Left lung (tissue), 10 donors: ENCODE results near the gene ACTL7A. TPM values are rescaled to one million over a fixed set of nuclear protein-coding genes. Genes with fewer than 3 reads are reported as not detected.
"Not testable (repeated sequence)": the region's sequence is repeated elsewhere in the genome, so short reads cannot be mapped to it uniquely, and the experiment has no call there.

Experiments
- ATAC-seq: fragments of 200-7000 bp; cut with Tn5 transposase; one replicate; pipeline ENCODE4 v1.9.1; 2020; ENCODE audit warnings: moderate library complexity
- DNase-seq, 4 donors: peaks; one replicate each; pipeline ENCODE4 v3.0.0-alpha.2; 2013 to 2020
- H3K27ac ChIP-seq, 2 donors: fragments of 200-600 bp; sonication (generic) in 1 of 2; one replicate each; pipeline versions ENCODE4 v1.5.0 to v1.8.0; 2020 to 2021
- H3K27me3 ChIP-seq, 2 donors: fragments of 200-600 bp; sonication (generic) in 1 of 2; one replicate each; pipeline versions ENCODE4 v1.5.0 to v1.8.0; 2020 to 2021
- H3K36me3 ChIP-seq, 2 donors: fragments of 200-600 bp; sonication (generic) in 1 of 2; one replicate each; pipeline versions ENCODE4 v1.5.0 to v1.8.0; 2020 to 2021
- H3K4me1 ChIP-seq, 2 donors: fragments of 200-600 bp; one replicate each; pipeline ENCODE4 v1.8.0; 2021
- H3K4me3 ChIP-seq, 2 donors: fragments of 200-600 bp; sonication (generic) in 1 of 2; one replicate each; pipeline versions ENCODE4 v1.5.0 to v1.8.0; 2020 to 2021; ENCODE audit warnings: mild to moderate bottlenecking in 1 of 2
- H3K9me3 ChIP-seq, 2 donors: fragments of 200-600 bp; sonication (generic) in 1 of 2; one replicate each; pipeline versions ENCODE4 v1.5.0 to v1.8.0; 2020 to 2021
- CTCF ChIP-seq, 2 donors: fragments of 200-600 bp; sonication (generic) in 1 of 2; IDR thresholded peaks; one replicate each; pipeline versions ENCODE4 v1.5.0 to v1.8.0; 2021; ENCODE audit warnings: antibody characterized with exemption in 2 of 2
- intact Hi-C, 2 donors: fragments of 100-400 bp; cut with DNase I; formaldehyde crosslinking; loops; one replicate each; pipeline versions ENCODE4 v1.11.2 to v1.14.2; 2022
- polyA plus RNA-seq, 6 donors: library from polyadenylated mRNA; unstranded; fragments of 120-200 nt; gene quantifications; one replicate each; pipeline ENCODE4 v1.2.1, GENCODE V29; 2013; ENCODE audit not compliant: insufficient read length in 6 of 6
- total RNA-seq, 2 donors: library from RNA; stranded (reverse); fragmentation: NEBNext Ultra II Directional; extraction: Animal tissue kit (Norgen Biotek cat#: 25700); gene quantifications; one replicate each; pipeline ENCODE4 v1.2.1, GENCODE V29; 2021
- donor health status: DM: no; HTN: yes; CAD: no.
- donor health status: DM: no; HTN: no; CAD: no.

Gene ACTL7A
- total and polyA plus RNA-seq, 8 donors = not detected

GRCh38 chr9:108883085-108883484 is 21.0 kb downstream of the ACTL7A start:
- intact Hi-C loops = no loop called here
- DNase-seq (no peak), ATAC-seq (no peak)
- Histone ChIP-seq H3K27me3 (no peaks in the 10 kb centered on the region), H3K4me3 (no peak overlapping the region), H3K27ac (no peak overlapping the region), H3K9me3 (no peaks in the 10 kb centered on the region), H3K36me3 (peaks cover 0 to 54% of the 10 kb centered on the region in 2 donors), H3K4me1 (no peaks in the 10 kb centered on the region)
- no peak for TF ChIP-seq CTCF (IDR thresholded peaks at IDR 0.05)

- DNase-seq (no peak), ATAC-seq (no peak)
- H3K27me3 ChIP-seq = no peaks in the 10 kb centered on the region
- no peak overlapping the region for H3K4me3 ChIP-seq
- no peak for TF ChIP-seq CTCF (IDR thresholded peaks at IDR 0.05)
- H3K4me1 ChIP-seq = no peaks in the 10 kb centered on the region
- H3K36me3 ChIP-seq = peaks cover 0 to 53% of the 10 kb centered on the region in 2 donors
- intact Hi-C loops = no loop called here
- no peaks in the 10 kb centered on the region for H3K9me3 ChIP-seq
- H3K27ac ChIP-seq = no peak overlapping the region
Measured at GRCh38 chr9:108884701-108885100, 22.6 kb downstream of the ACTL7A start.

- ATAC-seq = peak; percentile 85
- Histone ChIP-seq H3K27ac (no peak overlapping the region), H3K36me3 (peaks cover 0 to 53% of the 10 kb centered on the region in 2 donors), H3K4me3 (no peak overlapping the region), H3K9me3 (no peaks in the 10 kb centered on the region), H3K27me3 (no peaks in the 10 kb centered on the region), H3K4me1 (no peaks in the 10 kb centered on the region)
- peak in 1 of 4 donors; percentile 40 for DNase-seq
- no peak for TF ChIP-seq CTCF (IDR thresholded peaks at IDR 0.05)
- intact Hi-C loops = no loop called here
Measured at GRCh38 chr9:108885643-108886348, 23.7 kb downstream of the ACTL7A start.

- intact Hi-C loops, H3K4me3 ChIP-seq, H3K4me1 ChIP-seq, DNase-seq, H3K27me3 ChIP-seq, H3K9me3 ChIP-seq: not testable (repeated sequence)
- peak; percentile 38 for ATAC-seq
- H3K27ac ChIP-seq = peak overlapping the region in 1 of 2 donors; percentile 15
- peaks cover 0 to 53% of the 10 kb centered on the region in 2 donors for H3K36me3 ChIP-seq
Measured at GRCh38 chr9:108886594-108887271, 24.7 kb downstream of the ACTL7A start.

GRCh38 chr9:108889649-108890067 is 27.6 kb downstream of the ACTL7A start:
- Histone ChIP-seq H3K27me3 (no peaks in the 10 kb centered on the region), H3K4me3 (no peak overlapping the region), H3K9me3 (no peaks in the 10 kb centered on the region), H3K27ac (no peak overlapping the region), H3K4me1 (no peaks in the 10 kb centered on the region), H3K36me3 (peaks cover 0 to 71% of the 10 kb centered on the region in 2 donors)
- intact Hi-C loops = no loop called here
- TF ChIP-seq CTCF (IDR thresholded peaks at IDR 0.05) = no peak
- ATAC-seq (no peak), DNase-seq (peak in 1 of 4 donors; percentile 36)
